Measurements from ENCODE around the gene MPLKIP.
A peak's percentile ranks its signal among the peaks of the same experiment; 100 is the strongest.
"Not testable (repeated sequence)": the region's sequence is repeated elsewhere in the genome, so short reads cannot be mapped to it uniquely, and the experiment has no call there.

The MPLKIP gene

DNA sequence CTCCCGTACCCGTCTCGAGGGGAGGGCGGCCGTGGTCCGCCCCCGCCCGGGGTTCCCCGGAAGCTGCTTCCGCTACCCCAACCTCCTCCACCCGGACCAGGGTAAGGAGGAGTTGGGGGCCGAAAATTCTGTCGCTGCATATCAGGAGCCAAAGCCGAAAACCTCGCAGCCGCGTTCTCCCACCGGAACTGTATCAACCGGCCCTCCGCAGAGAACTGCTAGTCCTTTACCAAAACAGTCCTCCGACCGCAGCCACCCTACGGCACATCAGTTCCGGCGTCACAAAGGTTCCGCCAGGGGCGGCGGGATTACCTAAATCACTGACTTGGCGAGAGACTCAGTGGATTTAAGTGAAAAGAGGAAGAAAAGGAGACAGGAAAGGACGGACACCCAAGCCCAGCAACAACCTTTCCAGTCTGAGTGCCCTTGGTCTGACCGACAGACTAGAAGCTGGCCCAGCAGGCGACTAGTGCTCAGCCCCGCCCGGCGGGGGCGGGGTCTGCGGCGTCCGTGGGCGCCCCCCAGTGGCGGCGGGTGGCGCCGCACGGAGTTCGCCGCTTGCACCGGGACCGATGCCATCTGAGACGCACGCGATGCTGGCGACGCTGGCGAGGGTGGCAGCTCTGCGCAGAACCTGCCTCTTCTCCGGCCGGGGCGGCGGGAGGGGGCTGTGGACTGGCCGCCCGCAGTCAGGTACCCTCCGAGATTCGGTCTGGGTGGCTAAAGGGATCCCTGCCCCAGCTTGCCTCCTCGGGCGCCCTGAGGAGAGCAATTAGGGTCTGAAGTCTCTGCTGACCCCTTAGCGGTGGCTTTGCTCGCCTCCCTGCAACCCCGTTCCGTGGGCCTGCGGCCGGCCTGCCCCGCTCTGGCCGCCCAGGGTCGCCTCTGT is at the start of gene MPLKIP, which contains the start of gene SUGCT:
Gene MPLKIP, minus strand, starts transcription at position 195 of the 889 bp plus-strand sequence. Its CDS starts 55 bp downstream, at position 140.
Gene SUGCT, plus strand, starts transcription at position 578 of the 889 bp plus-strand sequence.
- peak; percentile 79 for DNase-seq

DNA sequence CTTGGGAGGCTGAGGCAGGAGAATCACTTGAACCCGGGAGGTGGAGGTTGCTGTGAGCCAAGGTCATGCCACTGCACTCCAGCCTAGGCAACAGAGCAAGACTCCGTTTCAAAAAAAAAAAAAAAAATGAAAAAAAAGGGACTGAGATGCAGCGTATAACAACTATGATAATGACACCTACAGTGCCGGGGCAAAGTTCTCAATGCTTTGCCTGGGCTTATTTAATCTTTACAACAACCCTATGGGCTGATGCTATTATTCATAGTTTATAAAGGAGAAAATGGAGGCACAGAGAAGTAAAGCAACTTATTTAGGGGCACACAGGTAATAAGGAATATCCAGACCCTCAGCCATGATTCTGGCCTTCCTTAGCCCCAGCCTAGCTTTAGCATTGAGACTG is 48.0 kb upstream of the MPLKIP start:
- DNase-seq, result no peak

GRCh38 chr7:40177071-40177470 is 42.6 kb upstream of the MPLKIP start:
- DNase-seq, result no peak

- DNase-seq, result no peak
These were observed 41.5 kb upstream of the MPLKIP start for GRCh38 chr7:40175725-40176510.

DNA sequence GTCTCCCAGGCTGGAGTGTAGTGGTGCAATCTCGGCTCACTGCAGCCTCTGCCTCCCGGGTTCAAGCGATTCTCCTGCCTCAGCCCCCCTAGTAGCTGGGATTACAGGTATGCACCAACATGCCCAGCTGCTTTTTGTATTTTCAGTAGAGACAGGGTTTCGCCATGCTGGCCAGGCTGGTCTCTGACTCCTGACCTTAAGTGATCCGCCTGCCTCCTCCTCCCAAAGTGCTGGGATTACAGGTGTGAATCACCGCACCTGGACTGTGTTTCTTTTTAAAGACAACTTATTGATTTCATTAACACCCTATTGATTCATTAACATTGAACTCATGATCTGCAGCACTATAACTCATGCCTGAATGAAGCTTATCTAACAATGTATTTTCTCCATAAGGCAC is 40.8 kb upstream of the MPLKIP start:
- not testable (repeated sequence) for DNase-seq

DNA sequence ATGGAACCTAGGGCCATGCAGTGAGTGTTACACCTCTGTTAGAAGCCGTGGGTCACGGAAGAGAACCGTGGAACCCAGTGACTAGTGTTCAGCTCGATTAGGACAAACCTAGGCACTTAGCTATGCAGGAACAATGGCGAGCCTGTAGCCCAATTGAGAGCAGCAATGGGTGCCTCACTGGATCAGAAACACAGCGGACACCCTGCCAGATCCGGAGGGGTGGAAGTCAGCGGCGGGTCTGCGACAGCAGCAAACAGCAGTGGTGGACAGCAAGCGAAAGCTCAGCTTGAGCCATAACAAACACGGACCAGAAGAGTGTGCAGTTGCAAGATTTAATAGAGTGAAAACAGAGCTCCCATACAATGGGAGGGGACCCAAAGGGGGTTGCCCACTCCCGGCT is 38.7 kb upstream of the MPLKIP start:
- DNase-seq, result not testable (repeated sequence)

DNA sequence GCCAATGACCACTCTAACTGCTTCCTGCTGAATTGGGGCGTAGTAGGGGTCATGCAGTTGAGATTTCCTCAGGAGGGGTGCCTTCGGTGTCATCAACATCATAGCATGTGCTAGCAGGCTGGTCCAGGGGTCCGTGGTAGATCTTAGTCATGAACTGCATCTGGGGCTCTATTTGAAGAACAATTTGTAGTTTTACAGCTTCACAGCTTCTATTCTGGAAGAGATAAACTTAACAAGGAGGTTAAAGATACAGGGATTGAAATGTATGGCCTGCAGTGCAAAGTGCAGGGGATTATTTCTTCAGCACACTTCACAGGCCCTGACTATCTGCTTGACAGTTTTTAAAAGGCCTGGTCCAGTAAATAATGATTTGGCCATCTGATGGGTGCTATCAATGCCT is 33.8 kb upstream of the MPLKIP start:
- DNase-seq, result not testable (repeated sequence)

DNA sequence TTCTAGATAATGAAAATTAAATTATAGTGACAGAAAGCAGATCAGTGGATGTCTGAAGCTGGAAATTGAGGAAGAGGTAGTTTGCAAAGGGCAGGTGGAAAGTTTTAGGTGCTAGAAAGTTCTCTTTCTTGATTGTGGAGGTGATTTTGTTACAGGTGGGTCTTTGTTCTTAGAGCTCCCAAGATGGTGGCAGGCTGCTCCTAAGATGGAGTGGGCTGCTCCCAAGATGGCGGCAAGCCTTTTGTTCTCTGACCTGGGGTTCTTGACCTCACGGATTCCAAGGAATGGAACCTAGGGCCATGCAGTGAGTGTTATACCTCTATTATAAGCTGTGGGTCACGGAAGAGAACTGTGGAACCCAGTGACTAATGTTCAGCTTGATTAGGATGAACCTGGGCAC is 32.9 kb upstream of the MPLKIP start:
- no peak for DNase-seq

- no peak for DNase-seq
These were observed 30.8 kb upstream of the MPLKIP start for GRCh38 chr7:40165216-40165615.

DNA sequence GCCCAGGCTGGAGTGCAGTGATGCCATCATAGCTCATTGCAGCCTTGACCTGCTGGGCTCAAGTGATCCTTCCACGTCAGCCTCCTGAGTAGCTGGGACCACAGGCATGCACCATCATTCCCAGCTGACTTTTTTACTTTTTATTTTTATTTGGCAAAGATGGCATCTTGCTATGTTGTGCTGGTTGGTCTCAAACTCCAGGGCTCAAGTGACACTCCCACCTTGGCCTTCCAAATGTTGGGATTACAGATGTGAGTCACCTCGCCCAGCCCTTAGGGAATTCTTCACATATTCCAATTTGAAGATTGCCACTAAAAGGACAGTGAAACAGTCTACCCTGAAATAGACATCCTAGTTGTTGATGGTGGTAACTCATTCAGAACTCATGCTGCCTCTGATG is 28.1 kb upstream of the MPLKIP start:
- no peak for DNase-seq

DNA sequence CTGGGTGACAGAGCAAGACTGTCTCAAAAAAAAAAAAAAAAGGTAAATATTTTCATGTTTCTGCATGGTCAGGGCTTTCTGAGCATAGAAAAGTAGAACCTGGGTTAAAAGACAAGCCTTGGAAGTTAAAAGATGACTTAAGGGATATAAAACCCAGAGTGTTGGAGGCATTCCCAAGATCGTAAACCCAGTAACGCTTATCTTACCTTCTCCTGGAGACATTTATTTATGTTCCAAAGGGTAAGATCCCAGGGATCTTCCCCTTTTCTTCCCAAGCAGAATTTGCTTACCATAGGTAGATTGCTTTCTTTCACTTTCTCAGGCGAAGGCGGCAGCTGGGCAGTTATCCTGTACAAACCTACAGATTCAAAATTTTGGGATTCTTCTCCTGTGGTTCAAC is 22.6 kb upstream of the MPLKIP start:
- no peak for DNase-seq

- no peak for DNase-seq
These were observed 17.1 kb upstream of the MPLKIP start for GRCh38 chr7:40151504-40151903.

DNA sequence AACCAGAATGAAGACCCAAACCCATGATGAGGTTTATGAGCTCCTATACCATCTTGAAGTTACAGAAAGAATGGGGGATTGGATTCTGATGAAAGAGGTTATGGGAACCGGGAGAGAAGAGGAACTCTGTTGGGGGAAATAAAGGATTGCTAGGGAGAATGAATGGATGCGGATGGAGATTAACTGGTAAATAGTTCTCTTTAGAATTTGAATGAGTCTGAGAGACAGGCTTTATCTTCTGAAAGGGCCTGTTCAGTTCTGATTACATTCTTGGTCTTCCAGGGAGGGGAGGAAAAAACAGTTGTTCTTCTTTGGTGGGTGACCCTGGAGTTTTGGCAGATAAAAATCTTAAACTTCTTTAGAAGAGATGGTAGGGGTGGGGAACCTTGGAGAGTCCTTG is 14.2 kb upstream of the MPLKIP start:
- no peak for DNase-seq

- not testable (repeated sequence) for DNase-seq
These were observed 13.8 kb upstream of the MPLKIP start for GRCh38 chr7:40148247-40148580.

DNA sequence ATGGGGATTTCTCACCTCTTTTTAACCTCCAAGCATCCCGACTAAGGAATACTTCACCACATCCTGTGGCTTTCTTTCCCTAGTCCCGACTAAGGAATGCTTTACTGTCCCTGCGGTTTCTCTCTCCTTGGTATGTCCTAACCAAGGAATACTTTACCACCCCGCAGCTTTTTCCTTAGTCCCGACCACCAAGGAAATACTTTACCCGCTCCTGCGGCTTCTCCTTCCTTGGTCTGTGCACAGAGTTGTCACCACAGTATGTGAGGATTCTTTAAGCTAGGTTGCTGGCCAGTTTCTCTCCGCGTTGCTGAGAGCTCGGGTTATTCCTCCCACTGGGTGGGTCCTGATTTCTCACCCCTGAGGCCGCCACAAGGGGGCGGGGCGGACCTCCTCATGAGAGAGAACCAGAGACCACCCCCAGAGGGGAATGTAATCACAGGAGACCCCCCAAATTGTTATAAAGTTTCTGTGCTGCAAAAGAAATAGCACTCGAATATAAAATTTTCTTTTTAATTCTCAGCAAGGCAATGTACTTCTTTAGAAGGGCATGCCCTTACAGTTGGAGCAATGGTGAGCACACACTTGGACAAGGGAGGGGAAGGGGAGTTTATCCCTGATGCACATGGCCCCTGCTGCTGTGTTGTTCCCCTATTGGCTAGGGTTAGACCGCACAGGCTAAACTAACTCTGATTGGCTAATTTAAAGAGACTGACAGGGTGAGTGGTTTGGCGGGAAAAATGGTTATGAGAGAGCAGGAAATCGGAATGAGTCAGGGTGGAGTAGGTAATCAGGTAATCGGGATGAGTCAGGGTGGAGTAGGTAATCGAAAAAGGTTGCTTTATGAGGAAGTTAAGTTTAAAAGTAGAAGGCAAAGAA is 13.2 kb upstream of the MPLKIP start:
- no peak for DNase-seq

DNA sequence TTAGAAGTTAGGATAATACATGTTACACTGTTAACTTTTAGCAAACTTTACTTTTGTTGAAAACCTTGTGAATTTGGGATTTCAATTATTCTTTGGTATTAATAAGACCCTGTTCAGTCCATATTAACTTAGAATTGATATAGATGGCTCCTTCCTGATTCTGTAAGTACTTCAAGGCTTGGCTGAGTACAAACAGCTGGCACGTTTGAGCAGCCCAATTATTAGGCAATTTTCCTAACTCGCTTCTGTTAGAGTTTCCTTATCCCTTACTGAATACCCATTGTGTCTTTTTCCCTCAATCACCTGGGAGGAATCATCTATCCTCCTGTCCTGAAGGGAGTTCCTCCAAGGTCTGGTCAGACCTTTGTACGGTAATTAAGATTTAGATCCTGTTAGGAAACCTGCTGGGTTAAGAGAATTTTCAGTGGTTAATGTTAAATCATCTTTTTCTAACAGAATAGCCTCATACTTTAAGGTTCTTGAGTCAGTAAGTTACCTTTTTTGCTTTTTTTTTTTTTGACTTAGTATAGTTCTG is 11.2 kb upstream of the MPLKIP start:
- DNase-seq, result not testable (repeated sequence)

GRCh38 chr7:40141916-40142315 is 7.5 kb upstream of the MPLKIP start:
- not testable (repeated sequence) for DNase-seq

DNA sequence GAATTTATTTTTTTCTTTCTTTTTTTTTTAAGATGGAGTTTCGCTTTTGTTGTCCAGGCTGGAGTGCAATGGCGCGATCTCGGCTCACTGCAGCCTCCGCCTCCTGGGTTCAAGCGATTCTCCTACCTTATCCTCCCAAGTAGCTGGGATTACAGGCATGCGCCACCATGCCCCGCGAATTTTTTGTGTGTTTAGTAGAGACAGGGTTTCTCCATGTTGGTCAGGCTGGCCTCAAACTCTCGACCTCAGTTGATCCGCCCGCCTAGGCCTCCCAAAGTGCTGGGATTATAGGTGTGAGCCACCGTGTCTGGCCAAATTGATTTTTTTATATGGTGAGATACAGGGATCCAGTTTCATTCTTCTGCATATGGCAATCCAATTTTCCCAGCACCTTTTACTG is 5.5 kb upstream of the MPLKIP start:
- not testable (repeated sequence) for DNase-seq

GRCh38 chr7:40138973-40139372 is 4.6 kb upstream of the MPLKIP start:
- no peak for DNase-seq

- DNase-seq, result no peak
These were observed 3.1 kb upstream of the MPLKIP start for GRCh38 chr7:40137563-40137962.

- peak; percentile 10 for DNase-seq
These were observed 842 bp upstream of the MPLKIP start for GRCh38 chr7:40135317-40135610.

GRCh38 chr7:40133561-40134427 is 628 bp downstream of the MPLKIP start:
- DNase-seq, result no peak

Measured in stimulated activated naive CD4-positive, alpha-beta T cell treated with Interleukin-2 at 50 U/mL for 16 hours (primary cell).